C1 segment of cervical spinal cord (tissue), 14 donors: ENCODE measurements around the gene SLC6A20.

Experiments used
- DNase-seq, 14 donors: peaks; one replicate each; lab custom pipeline; 2025; lab: John Stamatoyannopoulos, UW

The SLC6A20 gene

GRCh38 chr3:45730409-45731154 is 65.8 kb downstream of the SLC6A20 start:
- peak in 1 of 14 donors; percentile 7 for DNase-seq

DNA sequence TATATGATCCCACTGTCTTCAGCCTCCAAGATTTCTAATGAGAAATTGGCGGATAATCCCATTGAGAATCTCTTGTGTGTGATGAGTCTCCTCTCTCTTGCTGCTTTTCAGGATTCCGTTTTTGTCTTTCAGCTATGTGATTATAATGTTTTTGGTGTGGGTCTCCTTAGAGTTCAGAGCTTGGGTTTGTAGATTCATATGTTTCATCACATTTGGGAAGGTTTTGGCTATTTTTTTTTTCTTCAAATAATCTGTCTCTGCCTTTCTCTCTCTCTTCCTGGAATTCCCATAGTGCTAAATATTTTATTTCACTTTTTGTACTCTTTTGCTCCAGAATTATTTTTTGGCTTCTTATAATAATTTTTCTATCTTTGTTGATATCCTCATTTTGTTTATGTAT is 66.7 kb downstream of the SLC6A20 start:
- DNase-seq, result no peak

DNA sequence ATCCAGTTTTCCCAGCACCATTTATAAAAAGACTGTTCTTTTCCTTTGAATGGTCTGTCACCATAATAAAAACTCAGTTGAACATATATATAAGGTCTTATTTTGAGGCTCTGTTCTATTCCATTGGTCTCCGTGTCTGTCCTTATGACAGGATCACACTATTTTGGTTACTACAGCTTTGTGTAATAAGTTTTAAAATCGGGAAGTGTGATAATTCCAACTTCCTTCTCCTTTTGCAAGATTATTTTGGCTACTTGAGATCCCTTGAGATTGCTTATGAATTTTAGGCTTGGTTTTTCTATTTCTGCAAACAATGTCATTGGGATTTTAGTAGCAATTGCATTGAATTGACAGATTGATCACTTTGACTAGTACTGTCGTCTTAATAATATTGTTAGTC is 71.4 kb downstream of the SLC6A20 start:
- no peak for DNase-seq

- DNase-seq, result no peak
Observed at GRCh38 chr3:45719655-45720487, 76.5 kb downstream of the SLC6A20 start.

GRCh38 chr3:45716790-45717336 is 79.5 kb downstream of the SLC6A20 start:
- no peak for DNase-seq

- DNase-seq, result no peak
Observed at GRCh38 chr3:45715945-45716344, 80.4 kb downstream of the SLC6A20 start.

DNA sequence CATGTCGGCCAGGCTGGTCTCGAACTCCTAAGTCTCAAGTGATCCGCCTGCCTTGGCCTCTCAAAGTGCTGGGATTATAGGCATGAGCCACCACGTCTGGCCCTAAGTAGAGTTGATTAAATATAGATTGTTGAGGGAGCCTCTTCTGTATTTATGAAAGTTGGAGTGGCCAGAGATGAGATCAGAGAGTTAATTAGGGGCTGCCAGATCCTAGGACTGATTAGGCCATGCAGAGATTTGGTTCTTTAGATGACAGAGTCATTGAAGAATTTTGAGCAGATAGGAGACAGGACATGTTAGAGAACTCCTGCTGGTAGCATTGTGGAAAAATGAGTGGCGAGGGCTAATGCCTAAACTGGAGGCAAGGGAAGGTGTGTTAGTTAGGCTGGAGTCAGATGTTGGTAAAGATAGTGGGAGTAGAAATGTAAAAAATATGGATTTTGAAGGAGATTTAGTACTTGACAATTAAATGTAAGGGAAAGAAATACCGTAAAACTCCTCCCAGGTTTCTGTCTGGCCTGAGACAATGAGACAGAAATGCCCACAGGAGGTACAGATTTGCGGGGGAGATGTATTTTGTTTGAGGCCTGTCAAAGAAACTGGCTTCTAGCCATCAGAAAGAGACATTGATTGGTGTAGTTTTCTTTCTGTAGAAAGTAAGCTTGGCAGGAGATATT is 83.8 kb downstream of the SLC6A20 start:
- no peak for DNase-seq

DNA sequence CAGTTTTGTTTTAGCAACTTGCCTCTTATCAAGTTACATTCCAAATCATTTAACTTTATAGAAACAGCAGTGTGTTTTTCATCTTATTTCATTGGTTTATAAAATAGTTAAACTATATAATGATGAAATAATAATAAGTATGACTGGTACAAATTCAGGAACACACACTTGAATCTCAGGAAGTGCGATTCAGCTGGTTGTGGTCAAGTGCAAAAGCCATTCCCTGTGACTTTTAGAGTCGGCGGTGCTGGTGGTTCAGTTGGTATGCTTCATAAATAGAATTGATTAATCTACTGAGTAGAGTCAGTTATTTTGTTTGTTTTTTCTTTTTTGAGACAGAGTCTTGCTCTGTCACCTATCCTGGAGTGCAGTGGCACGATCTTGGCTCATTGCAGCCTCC is 84.4 kb downstream of the SLC6A20 start:
- no peak for DNase-seq

DNA sequence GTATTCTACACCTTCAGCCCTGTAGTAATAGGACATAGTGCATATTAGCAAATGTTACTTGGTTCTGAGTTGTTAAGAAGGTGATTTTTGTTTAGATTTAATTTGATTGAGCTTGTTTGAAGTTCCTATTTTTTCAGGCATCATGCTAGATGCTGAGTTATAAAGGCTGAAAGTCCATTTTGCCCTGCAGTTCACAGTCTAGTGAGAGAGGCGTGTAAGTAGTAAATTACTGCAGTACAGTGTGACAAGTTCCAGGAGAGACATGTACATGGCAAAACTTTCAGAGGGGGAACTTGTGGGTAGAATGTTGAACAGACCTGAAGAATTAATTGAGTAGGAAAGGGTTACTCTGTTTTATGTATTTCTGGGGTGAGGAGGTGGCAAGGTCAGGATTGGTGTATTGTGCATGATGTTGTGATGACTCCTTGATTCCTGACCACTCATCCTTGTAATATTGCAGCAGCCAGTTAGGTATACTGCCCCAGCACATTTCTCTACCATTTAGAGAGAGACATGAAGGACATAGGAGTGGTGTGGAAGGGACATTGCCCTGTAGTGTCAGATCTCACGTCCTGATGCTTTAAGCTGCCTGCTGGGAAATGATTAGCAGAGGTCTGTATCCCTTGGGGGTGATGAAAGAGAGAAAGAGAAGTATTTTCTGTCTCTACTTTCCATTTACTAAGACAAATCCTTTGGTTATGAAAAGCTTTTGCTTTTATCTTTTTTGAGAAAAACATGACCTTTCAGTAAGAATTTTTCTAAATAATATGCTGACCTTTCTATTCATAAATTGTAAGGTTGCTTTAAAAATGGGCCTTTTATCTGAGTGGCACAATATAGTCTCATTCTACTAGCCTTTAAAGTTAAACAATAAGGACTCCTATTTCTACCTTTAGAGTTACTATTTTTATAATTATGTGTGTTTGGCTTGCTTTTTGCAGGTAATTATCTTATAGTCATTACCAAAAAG is 90.2 kb downstream of the SLC6A20 start:
- no peak for DNase-seq
